IMR-90 (cell line): ENCODE measurements around the gene KPNA3. TPM values are rescaled to one million over a fixed set of nuclear protein-coding genes. Genes with fewer than 3 reads are reported as not detected.

Experiments
- ATAC-seq: fragments of 200-7000 bp; cut with Tn5 transposase; 2 replicates; pipeline ENCODE4 v1.9.1; 2020; ENCODE audit warnings: low read depth, mild to moderate bottlenecking, moderate library complexity
- BruUV-seq: library from RNA; stranded (reverse); fragments of 400-500 nt; replicated peaks from 2 replicates; lab custom pipeline; 2021; lab: Mats Ljungman, UMichigan
- CTCF ChIA-PET: fragments of 300-600 bp; formaldehyde crosslinking; extraction: SDS; loops from one replicate; lab custom pipeline; 2021; ENCODE audit warnings: antibody characterized with exemption; lab: Yijun Ruan, JAX
- POLR2A ChIA-PET: fragments of 300-600 bp; sonication (Branson Sonifier 250); formaldehyde crosslinking; loops from one replicate; lab custom pipeline; 2022; ENCODE audit warnings: antibody characterized with exemption; ENCODE audit not compliant: unreplicated experiment; lab: Charles Lee
- DNase-seq: peaks from one replicate; pipeline ENCODE4 v3.0.0; 2013
- H2AFZ ChIP-seq: replicated peaks from 2 replicates; pipeline ENCODE3; 2013; ENCODE audit warnings: low read length, mild to moderate bottlenecking; ENCODE audit not compliant: poor library complexity
- H2AK5ac ChIP-seq: 2 replicates; pipeline ENCODE4 v1.6.1; 2013; ENCODE audit warnings: low read depth, low read length, inconsistent platforms
- H2AK9ac ChIP-seq: replicated peaks from 2 replicates; pipeline ENCODE3; 2013; ENCODE audit warnings: mild to moderate bottlenecking, low read depth, low read length, moderate library complexity; ENCODE audit not compliant: poor library complexity
- H2BK120ac ChIP-seq: 2 replicates; pipeline ENCODE4 v1.6.1; 2013; ENCODE audit warnings: low read depth, low read length, inconsistent platforms
- H2BK15ac ChIP-seq: 3 replicates; pipeline ENCODE4 v1.6.1; 2013; ENCODE audit warnings: low read depth, low read length, inconsistent platforms
- H2BK20ac ChIP-seq: 2 replicates; pipeline ENCODE4 v1.6.1; 2013; ENCODE audit warnings: low read depth, mild to moderate bottlenecking, inconsistent platforms, low read length, moderate library complexity
- H2BK5ac ChIP-seq: 2 replicates; pipeline ENCODE4 v1.6.1; 2013; ENCODE audit warnings: mild to moderate bottlenecking, low read depth, low read length, inconsistent platforms; ENCODE audit not compliant: poor library complexity, severe bottlenecking
- H3K14ac ChIP-seq: replicated peaks from 2 replicates; pipeline ENCODE4 v1.6.1; 2013; ENCODE audit warnings: low read depth, low read length, inconsistent platforms
- H3K18ac ChIP-seq: 2 replicates; pipeline ENCODE4 v1.6.1; 2013; ENCODE audit warnings: low read depth, low read length, control low read depth
- H3K23ac ChIP-seq: 2 replicates; pipeline ENCODE4 v1.6.1; 2013; ENCODE audit warnings: low read depth, low read length, inconsistent platforms
- H3K27ac ChIP-seq: 2 replicates; pipeline ENCODE4 v1.5.1; 2013; ENCODE audit warnings: mild to moderate bottlenecking, control low read depth, low read length; ENCODE audit not compliant: insufficient read depth
- H3K27me3 ChIP-seq: 2 replicates; pipeline ENCODE4 v1.6.1; 2013; ENCODE audit warnings: low read length; ENCODE audit not compliant: control insufficient read depth, insufficient read depth
- H3K36me3 ChIP-seq: 2 replicates; pipeline ENCODE4 v1.6.1; 2013; ENCODE audit warnings: low read length, mixed read lengths; ENCODE audit not compliant: control insufficient read depth, insufficient read depth
- H3K4ac ChIP-seq: 2 replicates; pipeline ENCODE4 v1.6.1; 2013; ENCODE audit warnings: low read depth, low read length, inconsistent platforms
- H3K4me1 ChIP-seq: 2 replicates; pipeline ENCODE4 v1.6.1; 2013; ENCODE audit warnings: low read length, mixed read lengths; ENCODE audit not compliant: control insufficient read depth, insufficient read depth
- H3K4me2 ChIP-seq: 2 replicates; pipeline ENCODE4 v1.6.1; 2013; ENCODE audit warnings: low read depth, mild to moderate bottlenecking, control low read depth, low read length, moderate library complexity
- H3K4me3 ChIP-seq: 2 replicates; pipeline ENCODE4 v1.5.1; 2013; ENCODE audit warnings: low read depth, mild to moderate bottlenecking, control low read depth, low read length, moderate library complexity; ENCODE audit not compliant: insufficient read depth
- H3K56ac ChIP-seq: 2 replicates; pipeline ENCODE4 v1.6.1; 2013; ENCODE audit warnings: low read length, inconsistent platforms; ENCODE audit not compliant: insufficient read depth; ENCODE audit errors: extremely low read depth
- H3K79me1 ChIP-seq, 2 experiments: 2 replicates each; pipeline ENCODE4 v1.6.1; 2013; ENCODE audit warnings: low read length in 2 of 2, inconsistent platforms in 1 of 2, low read depth in 1 of 2
- H3K9ac ChIP-seq: 2 replicates; pipeline ENCODE4 v1.6.1; 2013; ENCODE audit warnings: low read depth, low read length, control low read depth
- H3K9me1 ChIP-seq: 2 replicates; pipeline ENCODE4 v1.6.1; 2013; ENCODE audit warnings: low read length, inconsistent platforms; ENCODE audit not compliant: insufficient read depth
- H3K9me3 ChIP-seq: 2 replicates; pipeline ENCODE4 v1.6.1; 2013; ENCODE audit warnings: low read length; ENCODE audit not compliant: control insufficient read depth, insufficient read depth
- H4K20me1 ChIP-seq: 2 replicates; pipeline ENCODE4 v1.6.1; 2013; ENCODE audit warnings: low read length, inconsistent platforms; ENCODE audit not compliant: insufficient read depth
- H4K5ac ChIP-seq: 2 replicates; pipeline ENCODE4 v1.6.1; 2013; ENCODE audit warnings: mild to moderate bottlenecking, low read depth, low read length, control low read depth
- H4K8ac ChIP-seq, 2 experiments: 2 replicates each; pipeline ENCODE4 v1.6.1; 2013; ENCODE audit warnings: low read depth in 2 of 2, low read length in 2 of 2, control low read depth in 1 of 2, inconsistent platforms in 1 of 2
- H4K91ac ChIP-seq: 2 replicates; pipeline ENCODE4 v1.6.1; 2013; ENCODE audit warnings: low read depth, low read length, inconsistent platforms; ENCODE audit not compliant: insufficient read depth
- CTCF ChIP-seq: conservative IDR thresholded peaks from 2 replicates; pipeline ENCODE4 v1.5.1; 2012; ENCODE audit warnings: mild to moderate bottlenecking, low read depth, low read length, improper control_type of control experiment
- WGBS, 2 experiments: methylation state at CpG; one replicate each; pipeline versions ENCODE4 v1.1.5 to v1.1.7; 2013; ENCODE audit warnings: missing lambda C conversion rate in 2 of 2; ENCODE audit not compliant: insufficient read length in 1 of 2; ENCODE audit errors: extremely low coverage in 2 of 2; 5-methylcytosine and 5-hydroxymethylcytosine counted together
- dilution Hi-C: fragments of 300-500 bp; cut with HindIII; formaldehyde crosslinking; loops from one replicate; pipeline ENCODE4 v1.14.3; 2018; ENCODE audit warnings: low sequenced_read_pairs; ENCODE audit not compliant: unreplicated experiment
- in situ Hi-C: fragments of 300-500 bp; cut with MboI; formaldehyde crosslinking; loops from 3 replicates; pipeline ENCODE4 v1.14.3; 2019; ENCODE audit warnings: low sequenced_read_pairs, inconsistent platforms, mixed read lengths
- intact Hi-C: fragments of 100-400 bp; cut with micrococcal nuclease; formaldehyde crosslinking; loops from 2 replicates; pipeline ENCODE4 v1.10.0; 2022
- polyA plus RNA-seq, 3 experiments: library from polyadenylated mRNA; depleted of rRNA; stranded (reverse); fragments of >200 nt; gene quantifications; 2 replicates each; pipeline ENCODE4 v1.2.3, GENCODE V29; 2012; ENCODE audit warnings: low replicate concordance in 1 of 3
- total RNA-seq: library from RNA; depleted of rRNA; stranded (reverse); fragments of >200 nt; gene quantifications from 2 replicates; pipeline ENCODE4 v1.2.3, GENCODE V29; 2012

KPNA3 gene
- total and polyA plus RNA-seq, 2 of the 4 experiments (the other 2 are of a cell fraction) = 25.3 to 48.6 TPM

GRCh38 chr13:49654011-49654410 lies 138.5 kb downstream of the KPNA3 start:
- Histone ChIP-seq H2BK5ac (no peak overlapping the region), H2AK5ac (no peak overlapping the region), H2BK15ac (no peak overlapping the region), H3K23ac (no peak overlapping the region), H3K56ac (no peak overlapping the region), H3K4me2 (no peak overlapping the region), H3K4me1 (peaks cover 15% of the 10 kb centered on the region), H3K9ac (no peak overlapping the region), H2BK120ac (no peak overlapping the region), H3K79me1 (no peaks in the 10 kb centered on the region), H3K27ac (no peak overlapping the region), H3K14ac (no peak overlapping the region), H2BK20ac (no peak overlapping the region), H3K18ac (no peak overlapping the region), H4K20me1 (peaks cover 4% of the 10 kb centered on the region; the same call in 1 of the 2 replicates), H3K36me3 (peaks cover 5% of the 10 kb centered on the region; the same call in 1 of the 2 replicates), H4K91ac (no peak overlapping the region), H2AFZ (no peak overlapping the region), H3K9me3 (no peaks in the 10 kb centered on the region), H2AK9ac (no peak overlapping the region), H3K4me3 (no peak overlapping the region), H4K8ac (no peak overlapping the region), H3K27me3 (no peaks in the 10 kb centered on the region), H3K4ac (no peak overlapping the region), H3K9me1 (peaks cover 19% of the 10 kb centered on the region), H4K5ac (no peak overlapping the region)
- dilution Hi-C loops = no loop called here
- intact Hi-C loops = no loop called here
- ChIA-PET CTCF (no interaction called here), POLR2A (no interaction called here)
- BruUV-seq = no TSS peak
- ATAC-seq = no peak
- no peak for DNase-seq
- TF ChIP-seq CTCF = no peak
- in situ Hi-C loops = loop anchor here (25.0 kb wide), 2 partner anchors 1258 to 1408 kb away; partner anchors contain the start of gene RNASEH2B
- no CpG with 5 or more reads among the region's 3 CpGs for WGBS, 2 experiments
